Measurements from ENCODE around the gene HOXA7.

The HOXA7 gene

GRCh38 chr7:27111751-27112277, 44.7 kb downstream of the HOXA7 start:
- TF ChIP-seq, protein P1, sequence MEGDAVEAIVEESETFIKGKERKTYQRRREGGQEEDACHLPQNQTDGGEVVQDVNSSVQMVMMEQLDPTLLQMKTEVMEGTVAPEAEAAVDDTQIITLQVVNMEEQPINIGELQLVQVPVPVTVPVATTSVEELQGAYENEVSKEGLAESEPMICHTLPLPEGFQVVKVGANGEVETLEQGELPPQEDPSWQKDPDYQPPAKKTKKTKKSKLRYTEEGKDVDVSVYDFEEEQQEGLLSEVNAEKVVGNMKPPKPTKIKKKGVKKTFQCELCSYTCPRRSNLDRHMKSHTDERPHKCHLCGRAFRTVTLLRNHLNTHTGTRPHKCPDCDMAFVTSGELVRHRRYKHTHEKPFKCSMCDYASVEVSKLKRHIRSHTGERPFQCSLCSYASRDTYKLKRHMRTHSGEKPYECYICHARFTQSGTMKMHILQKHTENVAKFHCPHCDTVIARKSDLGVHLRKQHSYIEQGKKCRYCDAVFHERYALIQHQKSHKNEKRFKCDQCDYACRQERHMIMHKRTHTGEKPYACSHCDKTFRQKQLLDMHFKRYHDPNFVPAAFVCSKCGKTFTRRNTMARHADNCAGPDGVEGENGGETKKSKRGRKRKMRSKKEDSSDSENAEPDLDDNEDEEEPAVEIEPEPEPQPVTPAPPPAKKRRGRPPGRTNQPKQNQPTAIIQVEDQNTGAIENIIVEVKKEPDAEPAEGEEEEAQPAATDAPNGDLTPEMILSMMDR (IDR thresholded peaks at IDR 0.05; ENCODE audit: low read depth, low read length, missing control alignments): no peak
- no peak overlapping the region for H3K4me3 ChIP-seq (ENCODE audit: low read depth, low read length)
- no peak for DNase-seq (ENCODE audit: low read depth)

- no peak overlapping the region for H3K4me3 ChIP-seq (ENCODE audit: low read depth, low read length)
- TF ChIP-seq, protein P1 (IDR thresholded peaks at IDR 0.05; ENCODE audit: low read depth, low read length, missing control alignments): no peak
- DNase-seq (ENCODE audit: low read depth): no peak
These were observed 45.3 kb downstream of the HOXA7 start for GRCh38 chr7:27111042-27111750.

DNA sequence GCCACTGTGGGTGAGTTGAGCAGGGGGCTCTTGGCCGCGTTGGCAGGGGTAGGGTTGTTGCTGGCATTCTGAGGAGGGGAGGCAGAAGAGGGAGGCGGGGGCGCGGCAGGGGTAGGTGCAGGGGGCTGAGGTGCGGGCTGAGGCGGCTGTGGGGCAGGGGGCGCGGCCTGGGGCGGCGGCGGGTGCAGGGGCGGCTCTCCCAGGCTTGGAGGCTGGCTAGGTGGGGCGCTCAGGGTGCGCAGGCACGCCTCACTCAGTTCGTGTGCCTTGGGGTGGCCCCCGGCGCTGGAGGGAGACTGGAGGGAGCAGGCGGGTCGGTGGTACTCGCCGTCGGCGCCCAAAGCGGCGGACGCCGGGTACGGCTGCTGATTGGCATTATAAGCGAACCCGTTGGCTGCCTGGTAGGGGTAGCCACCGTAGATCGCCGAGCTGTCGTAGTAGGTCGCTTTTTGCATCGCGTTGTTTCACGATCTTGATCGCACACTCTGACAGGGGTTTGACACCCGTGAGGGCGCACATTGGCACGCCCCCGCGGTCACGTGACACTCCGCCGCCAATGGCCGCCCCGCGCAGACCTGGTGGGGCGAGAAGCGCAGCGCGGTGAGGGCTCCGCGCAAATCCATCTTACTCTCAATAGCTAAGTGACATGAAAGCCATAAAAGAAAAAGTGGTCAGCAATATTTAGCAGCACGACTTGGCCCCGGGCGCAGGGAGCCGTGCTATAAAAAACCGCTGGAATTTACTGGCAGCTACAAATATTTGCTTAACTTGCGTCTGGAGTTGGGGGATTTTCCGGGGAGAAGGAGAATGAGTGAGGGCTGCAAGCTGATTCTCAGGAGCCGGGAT, 46.1 kb downstream of the HOXA7 start:
- TF ChIP-seq, protein P1 (IDR thresholded peaks at IDR 0.05; ENCODE audit: low read depth, low read length, missing control alignments): no peak
- DNase-seq (ENCODE audit: low read depth): no peak
- H3K4me3 ChIP-seq (ENCODE audit: low read depth, low read length): no peak overlapping the region

- TF ChIP-seq, protein P1 (IDR thresholded peaks at IDR 0.05; ENCODE audit: low read depth, low read length, missing control alignments): no peak
- no peak for DNase-seq (ENCODE audit: low read depth)
- no peak overlapping the region for H3K4me3 ChIP-seq (ENCODE audit: low read depth, low read length)
These were observed 46.8 kb downstream of the HOXA7 start for GRCh38 chr7:27109466-27110185.

DNA sequence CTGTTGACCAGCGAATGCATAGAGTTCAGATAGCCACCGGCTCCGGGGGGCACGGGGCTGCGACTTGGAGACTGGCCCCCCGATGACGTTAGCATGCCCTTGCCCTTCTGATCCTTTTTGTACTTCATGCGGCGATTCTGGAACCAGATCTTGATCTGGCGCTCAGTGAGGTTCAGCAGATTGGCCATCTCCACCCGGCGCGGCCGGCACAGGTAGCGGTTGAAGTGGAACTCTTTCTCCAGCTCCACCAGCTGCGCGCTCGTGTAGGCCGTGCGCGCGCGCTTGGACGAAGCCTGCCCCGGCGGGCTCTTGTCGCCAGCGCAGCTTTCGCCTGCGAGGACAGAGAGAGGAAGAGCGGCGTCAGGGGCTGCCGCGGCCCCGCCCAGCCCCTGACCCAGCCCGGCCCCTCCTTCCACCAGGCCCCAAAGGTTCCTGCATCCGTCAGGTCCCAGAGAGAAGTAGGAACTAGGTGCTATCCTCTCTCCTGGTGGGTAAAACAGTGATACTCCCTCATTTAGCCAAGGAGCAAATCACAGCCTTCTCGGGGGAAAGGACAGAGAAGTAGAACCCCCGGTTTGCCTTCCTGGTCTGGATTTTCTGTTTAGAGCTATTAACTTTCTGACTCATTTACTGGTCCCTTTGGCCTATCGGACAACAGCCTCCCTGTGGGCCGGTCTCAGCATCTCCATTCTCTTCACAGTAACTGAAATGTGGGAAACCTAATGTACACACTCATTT, 47.9 kb downstream of the HOXA7 start:
- DNase-seq (ENCODE audit: low read depth): no peak
- H3K4me3 ChIP-seq (ENCODE audit: low read depth, low read length): no peak overlapping the region
- TF ChIP-seq, protein P1 (IDR thresholded peaks at IDR 0.05; ENCODE audit: low read depth, low read length, missing control alignments): no peak

All from GM12864 (cell line).